Activated naive CD4-positive, alpha-beta T cell treated with anti-CD3 and anti-CD28 coated beads, Interleukin-2, amount 10 ng/mL, durations not matched to agents 7 days and 5 days (primary cell): ENCODE measurements around the gene PGBD5.

Source experiments
- CTCF ChIA-PET: fragments of 350-600 bp; sonication (Branson Sonifier 250); formaldehyde crosslinking; loops from one replicate; lab custom pipeline; 2021; ENCODE audit warnings: antibody characterized with exemption; lab: Charles Lee
- DNase-seq: peaks from one replicate; pipeline ENCODE4 v3.0.0-alpha.2; 2020
- H3K27ac Mint-ChIP-seq: one replicate; pipeline ENCODE4 v1.8.0; 2021; ENCODE audit warnings: mild to moderate bottlenecking, moderate library complexity, mixed read lengths
- H3K27me3 Mint-ChIP-seq: one replicate; pipeline ENCODE4 v1.8.0; 2021; ENCODE audit warnings: mild to moderate bottlenecking, mixed read lengths
- H3K36me3 Mint-ChIP-seq: one replicate; pipeline ENCODE4 v1.8.0; 2021; ENCODE audit warnings: mixed read lengths
- H3K4me1 Mint-ChIP-seq: one replicate; pipeline ENCODE4 v1.8.0; 2021; ENCODE audit warnings: mixed read lengths
- H3K4me3 Mint-ChIP-seq: one replicate; pipeline ENCODE4 v1.8.0; 2021; ENCODE audit warnings: mild to moderate bottlenecking, moderate library complexity, mixed read lengths
- H3K9me3 Mint-ChIP-seq: one replicate; pipeline ENCODE4 v1.8.0; 2021; ENCODE audit warnings: mixed read lengths

The PGBD5 gene

GRCh38 chr1:230301822-230302221 lies 124.3 kb downstream of the PGBD5 start:
- no peaks in the 10 kb centered on the region for H3K9me3 Mint-ChIP-seq
- H3K4me3 Mint-ChIP-seq: no peak overlapping the region
- no peak overlapping the region for H3K27ac Mint-ChIP-seq
- no peaks in the 10 kb centered on the region for H3K36me3 Mint-ChIP-seq
- CTCF ChIA-PET: interaction anchor here (0.5 to 1.8 kb wide), 3 partner anchors 641 to 1045 kb away, joined by 3 to 5 read pairs (median 3); no protein-coding TSS in a partner anchor
- DNase-seq: no peak
- H3K4me1 Mint-ChIP-seq: peaks cover 11% of the 10 kb centered on the region
- peaks cover 14% of the 10 kb centered on the region for H3K27me3 Mint-ChIP-seq

- DNase-seq: no peak
- H3K27ac Mint-ChIP-seq: no peak overlapping the region
- H3K27me3 Mint-ChIP-seq: peaks cover 14% of the 10 kb centered on the region
- CTCF ChIA-PET: no interaction called here
- no peaks in the 10 kb centered on the region for H3K36me3 Mint-ChIP-seq
- H3K4me3 Mint-ChIP-seq: no peak overlapping the region
- H3K9me3 Mint-ChIP-seq: no peaks in the 10 kb centered on the region
- peaks cover 11% of the 10 kb centered on the region for H3K4me1 Mint-ChIP-seq
Measured at GRCh38 chr1:230301322-230301721, 124.8 kb downstream of the PGBD5 start.

- H3K27ac Mint-ChIP-seq: no peak overlapping the region
- DNase-seq: no peak
- CTCF ChIA-PET: no interaction called here
- H3K9me3 Mint-ChIP-seq: no peaks in the 10 kb centered on the region
- peaks cover 8% of the 10 kb centered on the region for H3K4me1 Mint-ChIP-seq
- no peak overlapping the region for H3K4me3 Mint-ChIP-seq
- H3K36me3 Mint-ChIP-seq: no peaks in the 10 kb centered on the region
- peaks cover 20% of the 10 kb centered on the region for H3K27me3 Mint-ChIP-seq
Measured at GRCh38 chr1:230300322-230301301, 125.5 kb downstream of the PGBD5 start.

GRCh38 chr1:230299191-230300006 lies 126.7 kb downstream of the PGBD5 start:
- H3K27ac Mint-ChIP-seq: no peak overlapping the region
- H3K9me3 Mint-ChIP-seq: no peaks in the 10 kb centered on the region
- peaks cover 8% of the 10 kb centered on the region for H3K4me1 Mint-ChIP-seq
- peak; percentile 8 for DNase-seq
- CTCF ChIA-PET: no interaction called here
- no peaks in the 10 kb centered on the region for H3K36me3 Mint-ChIP-seq
- H3K27me3 Mint-ChIP-seq: peaks cover 20% of the 10 kb centered on the region
- no peak overlapping the region for H3K4me3 Mint-ChIP-seq

GRCh38 chr1:230295367-230295766 lies 130.8 kb downstream of the PGBD5 start:
- DNase-seq: no peak
- no peaks in the 10 kb centered on the region for H3K36me3 Mint-ChIP-seq
- no peak overlapping the region for H3K27ac Mint-ChIP-seq
- H3K9me3 Mint-ChIP-seq: no peaks in the 10 kb centered on the region
- H3K4me3 Mint-ChIP-seq: no peak overlapping the region
- H3K4me1 Mint-ChIP-seq: peaks cover 2% of the 10 kb centered on the region
- CTCF ChIA-PET: interaction anchor here (0.8 kb wide), 1 partner anchor 10 kb away, joined by 3 read pairs; no protein-coding TSS in a partner anchor
- peaks cover 40% of the 10 kb centered on the region for H3K27me3 Mint-ChIP-seq

- Mint-ChIP-seq H3K4me3 (no peak overlapping the region), H3K27me3 (peaks cover 47% of the 10 kb centered on the region), H3K27ac (no peak overlapping the region), H3K4me1 (peaks cover 2% of the 10 kb centered on the region), H3K36me3 (no peaks in the 10 kb centered on the region), H3K9me3 (no peaks in the 10 kb centered on the region)
- DNase-seq: no peak
- CTCF ChIA-PET: no interaction called here
Measured at GRCh38 chr1:230293390-230293700, 132.8 kb downstream of the PGBD5 start.

- H3K27me3 Mint-ChIP-seq: peaks cover 48% of the 10 kb centered on the region
- CTCF ChIA-PET: no interaction called here
- peaks cover 2% of the 10 kb centered on the region for H3K4me1 Mint-ChIP-seq
- H3K4me3 Mint-ChIP-seq: no peak overlapping the region
- no peaks in the 10 kb centered on the region for H3K9me3 Mint-ChIP-seq
- H3K36me3 Mint-ChIP-seq: no peaks in the 10 kb centered on the region
- DNase-seq: peak; percentile 3
- no peak overlapping the region for H3K27ac Mint-ChIP-seq
Measured at GRCh38 chr1:230292689-230293389, 133.3 kb downstream of the PGBD5 start.

GRCh38 chr1:230291731-230292620 lies 134.2 kb downstream of the PGBD5 start:
- Mint-ChIP-seq H3K27me3 (peaks cover 48% of the 10 kb centered on the region), H3K27ac (no peak overlapping the region), H3K36me3 (no peaks in the 10 kb centered on the region), H3K4me3 (no peak overlapping the region), H3K4me1 (peaks cover 2% of the 10 kb centered on the region), H3K9me3 (no peaks in the 10 kb centered on the region)
- CTCF ChIA-PET: no interaction called here
- DNase-seq: peak; percentile 21

- H3K27me3 Mint-ChIP-seq: peaks cover 42% of the 10 kb centered on the region
- no peak overlapping the region for H3K4me3 Mint-ChIP-seq
- CTCF ChIA-PET: interaction anchor here (1.0 kb wide), 1 partner anchor 9 kb away, joined by 3 read pairs; no protein-coding TSS in a partner anchor
- H3K36me3 Mint-ChIP-seq: no peaks in the 10 kb centered on the region
- H3K27ac Mint-ChIP-seq: no peak overlapping the region
- H3K4me1 Mint-ChIP-seq: peaks cover 2% of the 10 kb centered on the region
- H3K9me3 Mint-ChIP-seq: no peaks in the 10 kb centered on the region
- no peak for DNase-seq
Measured at GRCh38 chr1:230289350-230289644, 136.8 kb downstream of the PGBD5 start.

GRCh38 chr1:230288641-230289349 lies 137.3 kb downstream of the PGBD5 start:
- no peak overlapping the region for H3K27ac Mint-ChIP-seq
- H3K9me3 Mint-ChIP-seq: no peaks in the 10 kb centered on the region
- peaks cover 5% of the 10 kb centered on the region for H3K4me1 Mint-ChIP-seq
- no peaks in the 10 kb centered on the region for H3K36me3 Mint-ChIP-seq
- CTCF ChIA-PET: interaction anchor here (1.0 to 1.1 kb wide), 2 partner anchors 8 to 11 kb away, joined by 3 to 4 read pairs; no protein-coding TSS in a partner anchor
- H3K27me3 Mint-ChIP-seq: peaks cover 38% of the 10 kb centered on the region
- H3K4me3 Mint-ChIP-seq: no peak overlapping the region
- DNase-seq: no peak

GRCh38 chr1:230287674-230288315 lies 138.3 kb downstream of the PGBD5 start:
- no peaks in the 10 kb centered on the region for H3K36me3 Mint-ChIP-seq
- no peak overlapping the region for H3K4me3 Mint-ChIP-seq
- no peaks in the 10 kb centered on the region for H3K9me3 Mint-ChIP-seq
- DNase-seq: no peak
- CTCF ChIA-PET: interaction anchor here (1.1 kb wide), 1 partner anchor 10 kb away, joined by 4 read pairs; no protein-coding TSS in a partner anchor
- H3K27ac Mint-ChIP-seq: no peak overlapping the region
- H3K4me1 Mint-ChIP-seq: peaks cover 7% of the 10 kb centered on the region
- peaks cover 28% of the 10 kb centered on the region for H3K27me3 Mint-ChIP-seq

GRCh38 chr1:230286890-230287269 lies 139.3 kb downstream of the PGBD5 start:
- H3K4me1 Mint-ChIP-seq: peaks cover 15% of the 10 kb centered on the region
- H3K9me3 Mint-ChIP-seq: no peaks in the 10 kb centered on the region
- no peak overlapping the region for H3K4me3 Mint-ChIP-seq
- H3K36me3 Mint-ChIP-seq: peaks cover 2% of the 10 kb centered on the region
- peaks cover 19% of the 10 kb centered on the region for H3K27me3 Mint-ChIP-seq
- no peak overlapping the region for H3K27ac Mint-ChIP-seq
- CTCF ChIA-PET: no interaction called here
- DNase-seq: no peak
